Stimulated activated CD8-positive, alpha-beta memory T cell treated with anti-CD3 and anti-CD28 coated beads, Interleukin-15, amount 100 ng/mL, for 1 hour (primary cell): ENCODE data around the gene SIPA1L3.
"Not testable (repeated sequence)": the region's sequence is repeated elsewhere in the genome, so short reads cannot be mapped to it uniquely, and the experiment has no call there.

ENCODE experiments used
- DNase-seq: peaks from one replicate; pipeline ENCODE4 v3.0.0-alpha.2; 2020; ENCODE audit warnings: low read depth

The SIPA1L3 gene

GRCh38 chr19:38043649-38044144 is 136.7 kb downstream of the SIPA1L3 start:
- no peak for DNase-seq

GRCh38 chr19:38044267-38045111 is 137.5 kb downstream of the SIPA1L3 start:
- no peak for DNase-seq

GRCh38 chr19:38045554-38046253 is 138.7 kb downstream of the SIPA1L3 start:
- DNase-seq, result no peak

- no peak for DNase-seq
Measured at GRCh38 chr19:38046254-38047048, 139.4 kb downstream of the SIPA1L3 start.

- no peak for DNase-seq
Measured at GRCh38 chr19:38047049-38047438, 140.0 kb downstream of the SIPA1L3 start.

- no peak for DNase-seq
Measured at GRCh38 chr19:38047641-38048040, 140.6 kb downstream of the SIPA1L3 start.

GRCh38 chr19:38049105-38049649 is 142.2 kb downstream of the SIPA1L3 start:
- peak; percentile 14 for DNase-seq

GRCh38 chr19:38055010-38055409 is 148.0 kb downstream of the SIPA1L3 start:
- no peak for DNase-seq

GRCh38 chr19:38055655-38056521 is 148.9 kb downstream of the SIPA1L3 start:
- DNase-seq, result no peak

- DNase-seq, result no peak
Measured at GRCh38 chr19:38056646-38057045, 149.6 kb downstream of the SIPA1L3 start.

- no peak for DNase-seq
Measured at GRCh38 chr19:38057959-38058690, 151.1 kb downstream of the SIPA1L3 start.

GRCh38 chr19:38059897-38060296 is 152.9 kb downstream of the SIPA1L3 start:
- DNase-seq, result no peak

- no peak for DNase-seq
Measured at GRCh38 chr19:38060331-38060730, 153.3 kb downstream of the SIPA1L3 start.

- no peak for DNase-seq
Measured at GRCh38 chr19:38061294-38061693, 154.3 kb downstream of the SIPA1L3 start.

GRCh38 chr19:38062959-38063761 is 156.2 kb downstream of the SIPA1L3 start:
- DNase-seq, result no peak

GRCh38 chr19:38063928-38064327 is 156.9 kb downstream of the SIPA1L3 start:
- DNase-seq, result no peak

- no peak for DNase-seq
Measured at GRCh38 chr19:38064661-38065425, 157.8 kb downstream of the SIPA1L3 start.

- not testable (repeated sequence) for DNase-seq
Measured at GRCh38 chr19:38065775-38066174, 158.8 kb downstream of the SIPA1L3 start.

GRCh38 chr19:38068826-38069225 is 161.8 kb downstream of the SIPA1L3 start:
- no peak for DNase-seq
